WERI-Rb-1 (cell line): Measurements from ENCODE around the gene ATP6V0E2.

Experiments
- DNase-seq: peaks from one replicate; pipeline ENCODE4 v3.0.0-alpha.2; 2020
- H3K27ac ChIP-seq: fragments of 250-450 bp; sonication (Bioruptor Pico); 2 replicates; pipeline ENCODE4 v1.5.1; 2020; ENCODE audit warnings: mild to moderate bottlenecking, moderate library complexity
- H3K27me3 ChIP-seq: fragments of 250-450 bp; sonication (Bioruptor Pico); 2 replicates; pipeline ENCODE4 v1.5.1; 2021; ENCODE audit warnings: mild to moderate bottlenecking, low read depth, moderate library complexity; ENCODE audit not compliant: insufficient read depth, severe bottlenecking
- H3K36me3 ChIP-seq: fragments of 250-450 bp; sonication (Bioruptor Pico); 2 replicates; pipeline ENCODE4 v1.5.1; 2020; ENCODE audit warnings: mild to moderate bottlenecking, moderate library complexity
- H3K4me3 ChIP-seq: 2 replicates; pipeline ENCODE4 v1.5.1; 2011; ENCODE audit warnings: low read depth, mild to moderate bottlenecking, control low read depth, low read length
- H3K9me3 ChIP-seq: fragments of 250-450 bp; sonication (Bioruptor Pico); 2 replicates; pipeline ENCODE4 v1.5.1; 2021; ENCODE audit warnings: mild to moderate bottlenecking, moderate library complexity; ENCODE audit not compliant: severe bottlenecking
- TF ChIP-seq, protein P1 (sequence below): IDR thresholded peaks from 2 replicates; pipeline ENCODE4 v1.5.1; 2011; ENCODE audit warnings: low read depth, mild to moderate bottlenecking, control low read depth, inconsistent platforms, low read length

The ATP6V0E2 gene

DNA sequence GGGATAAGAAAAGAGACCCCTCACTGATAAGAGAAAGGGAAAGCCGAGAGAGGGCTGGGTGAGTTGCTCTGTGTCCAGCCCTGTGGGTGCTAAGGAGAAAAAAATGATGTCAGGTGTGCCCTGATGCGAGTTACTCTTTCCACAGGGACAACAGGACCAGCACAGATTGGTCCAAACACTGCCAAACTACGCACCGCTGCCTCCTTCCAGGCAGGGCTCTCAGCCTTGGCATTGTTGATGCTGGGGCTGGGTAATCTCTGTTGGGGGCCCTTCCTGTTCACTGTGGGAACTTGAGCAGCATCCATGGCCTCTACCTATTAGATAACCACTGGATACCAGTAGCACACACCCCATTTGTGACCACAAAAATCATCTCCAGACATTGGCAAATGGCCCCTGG is 10.3 kb upstream of the ATP6V0E2 start:
- no peak overlapping the region for H3K27ac ChIP-seq
- H3K36me3 ChIP-seq = no peaks in the 10 kb centered on the region
- TF ChIP-seq, protein P1, sequence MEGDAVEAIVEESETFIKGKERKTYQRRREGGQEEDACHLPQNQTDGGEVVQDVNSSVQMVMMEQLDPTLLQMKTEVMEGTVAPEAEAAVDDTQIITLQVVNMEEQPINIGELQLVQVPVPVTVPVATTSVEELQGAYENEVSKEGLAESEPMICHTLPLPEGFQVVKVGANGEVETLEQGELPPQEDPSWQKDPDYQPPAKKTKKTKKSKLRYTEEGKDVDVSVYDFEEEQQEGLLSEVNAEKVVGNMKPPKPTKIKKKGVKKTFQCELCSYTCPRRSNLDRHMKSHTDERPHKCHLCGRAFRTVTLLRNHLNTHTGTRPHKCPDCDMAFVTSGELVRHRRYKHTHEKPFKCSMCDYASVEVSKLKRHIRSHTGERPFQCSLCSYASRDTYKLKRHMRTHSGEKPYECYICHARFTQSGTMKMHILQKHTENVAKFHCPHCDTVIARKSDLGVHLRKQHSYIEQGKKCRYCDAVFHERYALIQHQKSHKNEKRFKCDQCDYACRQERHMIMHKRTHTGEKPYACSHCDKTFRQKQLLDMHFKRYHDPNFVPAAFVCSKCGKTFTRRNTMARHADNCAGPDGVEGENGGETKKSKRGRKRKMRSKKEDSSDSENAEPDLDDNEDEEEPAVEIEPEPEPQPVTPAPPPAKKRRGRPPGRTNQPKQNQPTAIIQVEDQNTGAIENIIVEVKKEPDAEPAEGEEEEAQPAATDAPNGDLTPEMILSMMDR = no peak
- H3K4me3 ChIP-seq = no peak overlapping the region
- H3K9me3 ChIP-seq = no peaks in the 10 kb centered on the region
- DNase-seq = no peak
- H3K27me3 ChIP-seq = no peaks in the 10 kb centered on the region

DNA sequence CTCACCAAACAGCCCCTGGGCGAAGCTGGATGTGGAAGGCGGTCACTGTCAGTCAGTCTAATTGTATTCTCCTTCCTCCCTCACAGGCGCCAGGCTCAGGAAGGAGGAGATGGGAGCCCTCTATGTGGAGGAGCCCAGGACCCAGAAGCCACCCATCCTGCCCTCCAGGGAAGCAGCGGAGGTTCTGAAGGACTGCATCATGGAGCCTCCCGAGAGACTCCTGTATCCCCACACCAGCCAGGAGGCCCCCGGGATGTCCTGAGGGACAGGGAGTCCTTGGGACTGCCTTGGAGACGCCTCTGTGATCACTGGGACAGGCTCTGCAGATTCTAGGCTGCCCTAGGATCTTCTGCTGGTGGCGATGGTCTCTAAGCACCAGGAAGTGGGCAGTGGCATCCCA is 9.7 kb upstream of the ATP6V0E2 start:
- Histone ChIP-seq H3K27me3 (no peaks in the 10 kb centered on the region), H3K4me3 (no peak overlapping the region), H3K36me3 (no peaks in the 10 kb centered on the region), H3K27ac (no peak overlapping the region), H3K9me3 (no peaks in the 10 kb centered on the region)
- TF ChIP-seq, protein P1 = no peak
- no peak for DNase-seq

DNA sequence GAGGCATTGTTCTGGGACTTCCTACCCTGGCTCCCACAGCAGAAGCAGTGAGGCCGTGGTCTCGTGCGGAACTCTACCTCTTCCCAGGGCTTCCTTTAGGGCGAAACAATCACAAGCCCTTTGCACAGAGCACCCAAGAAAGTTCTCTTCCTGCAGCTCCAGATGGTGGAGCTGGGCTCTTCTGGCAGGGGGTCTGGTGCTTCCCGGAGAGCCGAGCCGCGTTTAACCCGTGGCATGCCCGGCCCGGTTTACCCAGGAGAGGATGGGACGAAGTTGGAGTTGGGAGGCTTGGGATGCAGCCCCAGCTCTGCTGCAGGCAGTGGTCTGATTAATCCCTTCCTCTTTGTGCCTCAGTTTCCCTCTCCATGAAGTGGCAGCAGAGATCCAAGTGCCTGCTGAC is 9.0 kb upstream of the ATP6V0E2 start:
- no peaks in the 10 kb centered on the region for H3K9me3 ChIP-seq
- peak overlapping the region; percentile 48 for H3K27ac ChIP-seq
- TF ChIP-seq, protein P1 = no peak
- no peak overlapping the region for H3K4me3 ChIP-seq
- no peaks in the 10 kb centered on the region for H3K36me3 ChIP-seq
- no peak for DNase-seq
- H3K27me3 ChIP-seq = no peaks in the 10 kb centered on the region

DNA sequence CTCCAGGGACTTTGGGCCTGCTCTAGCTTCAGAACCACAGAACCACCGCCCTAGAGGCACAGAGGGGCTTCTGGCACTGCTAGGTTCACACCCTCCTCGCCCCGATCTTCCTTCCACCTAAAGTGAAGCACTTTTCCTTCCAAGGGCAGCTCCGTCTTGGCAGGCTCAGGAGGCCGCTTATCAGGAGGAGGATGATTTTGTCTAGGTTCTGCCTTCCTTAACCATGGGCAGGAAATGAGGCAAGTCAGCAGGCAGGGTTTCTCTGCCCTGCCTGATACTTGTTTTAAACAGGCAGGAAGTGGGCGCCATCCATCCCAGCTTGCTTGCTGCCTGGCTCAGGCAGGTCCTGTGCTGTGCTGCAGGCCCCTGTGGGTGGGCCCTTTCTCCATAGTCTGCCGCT is 8.3 kb upstream of the ATP6V0E2 start:
- no peak for DNase-seq
- H3K36me3 ChIP-seq = no peaks in the 10 kb centered on the region
- peak overlapping the region; percentile 59 for H3K27ac ChIP-seq
- no peak overlapping the region for H3K4me3 ChIP-seq
- H3K9me3 ChIP-seq = no peaks in the 10 kb centered on the region
- no peaks in the 10 kb centered on the region for H3K27me3 ChIP-seq
- TF ChIP-seq, protein P1 = no peak

DNA sequence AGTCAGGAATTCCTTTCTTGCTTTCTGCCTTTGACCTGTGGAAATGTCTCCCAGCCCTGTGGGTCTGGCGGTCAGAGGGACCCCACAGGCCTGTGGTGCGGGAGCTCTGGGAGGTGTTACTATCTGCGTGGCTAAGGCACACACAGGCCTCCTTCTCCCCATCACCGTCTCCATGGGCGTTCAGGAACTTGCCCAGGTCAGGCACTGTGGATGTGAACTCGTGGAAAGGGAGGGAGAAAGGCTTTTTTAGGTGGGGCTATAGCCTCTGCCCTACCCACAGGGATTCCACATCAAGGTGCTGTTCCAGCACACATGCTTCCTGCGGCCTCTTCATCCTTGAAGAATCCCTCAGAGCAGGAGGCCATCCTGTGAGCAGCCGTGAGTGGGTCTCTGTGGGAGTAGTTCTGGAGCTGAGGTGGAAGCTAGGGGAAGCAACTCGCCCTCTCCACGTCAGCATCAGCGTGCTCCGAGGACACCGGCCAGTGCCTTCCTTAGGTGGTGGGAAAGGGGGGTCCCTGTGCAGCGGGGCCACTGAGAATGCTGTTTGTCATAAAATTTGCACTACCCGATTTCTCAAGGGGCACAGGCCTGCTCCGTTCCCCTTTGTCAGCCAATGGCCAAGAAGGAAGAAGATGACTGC is 7.5 kb upstream of the ATP6V0E2 start:
- peaks cover 5% of the 10 kb centered on the region for H3K36me3 ChIP-seq
- peak; percentile 1 for DNase-seq
- no peak overlapping the region for H3K27ac ChIP-seq
- H3K4me3 ChIP-seq = no peak overlapping the region
- no peaks in the 10 kb centered on the region for H3K27me3 ChIP-seq
- H3K9me3 ChIP-seq = no peaks in the 10 kb centered on the region
- TF ChIP-seq, protein P1 = no peak

DNA sequence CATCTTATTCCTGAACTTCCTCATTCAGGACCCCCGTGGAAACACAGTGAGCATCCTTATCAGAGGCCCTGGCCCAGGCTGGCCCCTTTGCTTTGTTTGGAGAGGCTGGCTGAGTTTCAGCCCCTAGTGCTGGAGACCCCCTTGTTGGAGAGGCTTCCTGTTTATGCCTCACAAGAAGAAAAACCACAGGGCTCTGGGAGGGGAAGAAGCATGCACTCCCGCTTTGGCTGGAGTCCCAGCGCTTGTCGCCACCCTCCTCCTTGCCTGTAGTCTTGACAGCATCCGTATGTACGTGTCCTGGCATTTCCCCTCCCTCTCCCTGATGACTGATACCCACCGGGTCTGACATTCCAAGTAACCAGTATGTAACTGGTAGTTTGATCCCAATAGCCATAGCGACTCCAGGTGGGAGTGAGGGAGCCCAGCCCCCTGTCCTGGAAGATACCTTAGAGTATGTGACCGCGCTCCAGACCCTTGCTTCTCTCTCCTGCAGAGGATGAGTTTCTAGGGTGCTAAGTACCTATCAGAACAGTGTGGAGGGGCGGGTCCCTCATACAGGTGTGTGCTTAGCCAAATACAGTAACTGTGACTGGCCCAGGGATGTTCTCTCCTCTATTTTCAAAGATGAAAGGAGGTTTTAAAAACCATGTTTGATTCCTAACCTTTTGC is 6.9 kb upstream of the ATP6V0E2 start:
- Histone ChIP-seq H3K27ac (no peak overlapping the region), H3K4me3 (no peak overlapping the region), H3K27me3 (no peaks in the 10 kb centered on the region), H3K36me3 (peaks cover 6% of the 10 kb centered on the region), H3K9me3 (no peaks in the 10 kb centered on the region)
- TF ChIP-seq, protein P1 = no peak
- DNase-seq = no peak
